HG03097 (cell line): ENCODE measurements around the gene MEF2D.

Source experiments
- ATAC-seq: cut with Tn5 transposase; IDR thresholded peaks from one replicate; pipeline ENCODE4 v1.9.1; 2021; ENCODE audit not compliant: unreplicated experiment, low FRiP score

The MEF2D gene

GRCh38 chr1:156489166-156489934, 11.2 kb downstream of the MEF2D start:
- peak; percentile 25 for ATAC-seq

DNA sequence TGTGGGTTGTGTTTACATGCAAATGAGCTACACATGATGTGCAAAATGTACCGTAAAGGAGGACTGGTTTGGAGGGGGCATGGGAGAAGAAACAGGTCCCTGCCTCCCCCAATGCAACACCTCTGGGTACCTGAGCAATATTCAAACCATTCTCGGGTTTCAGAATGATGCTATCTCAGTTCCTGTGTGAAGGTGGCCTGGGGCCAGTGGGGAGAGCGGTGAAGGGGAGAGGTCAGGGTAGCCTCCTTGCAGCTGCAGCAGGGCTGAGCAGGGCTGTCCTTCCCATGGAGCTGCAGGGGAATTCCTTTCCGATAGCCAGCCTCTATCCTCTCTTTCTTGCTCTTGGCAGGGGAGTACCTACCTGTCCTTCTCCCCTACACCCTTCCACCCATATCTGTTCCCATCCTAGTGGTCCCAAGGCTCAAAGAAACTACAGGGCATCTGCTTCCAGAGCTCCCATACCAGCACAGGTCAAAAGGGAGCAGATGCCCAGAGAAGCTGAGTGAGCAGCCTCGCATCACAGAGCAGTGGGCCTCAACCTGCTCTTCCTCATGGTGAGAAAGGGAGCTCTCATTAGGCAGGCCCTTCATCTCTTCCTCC, 11.9 kb downstream of the MEF2D start:
- ATAC-seq, result peak; percentile 40

GRCh38 chr1:156487862-156488261, 12.7 kb downstream of the MEF2D start:
- no peak for ATAC-seq

DNA sequence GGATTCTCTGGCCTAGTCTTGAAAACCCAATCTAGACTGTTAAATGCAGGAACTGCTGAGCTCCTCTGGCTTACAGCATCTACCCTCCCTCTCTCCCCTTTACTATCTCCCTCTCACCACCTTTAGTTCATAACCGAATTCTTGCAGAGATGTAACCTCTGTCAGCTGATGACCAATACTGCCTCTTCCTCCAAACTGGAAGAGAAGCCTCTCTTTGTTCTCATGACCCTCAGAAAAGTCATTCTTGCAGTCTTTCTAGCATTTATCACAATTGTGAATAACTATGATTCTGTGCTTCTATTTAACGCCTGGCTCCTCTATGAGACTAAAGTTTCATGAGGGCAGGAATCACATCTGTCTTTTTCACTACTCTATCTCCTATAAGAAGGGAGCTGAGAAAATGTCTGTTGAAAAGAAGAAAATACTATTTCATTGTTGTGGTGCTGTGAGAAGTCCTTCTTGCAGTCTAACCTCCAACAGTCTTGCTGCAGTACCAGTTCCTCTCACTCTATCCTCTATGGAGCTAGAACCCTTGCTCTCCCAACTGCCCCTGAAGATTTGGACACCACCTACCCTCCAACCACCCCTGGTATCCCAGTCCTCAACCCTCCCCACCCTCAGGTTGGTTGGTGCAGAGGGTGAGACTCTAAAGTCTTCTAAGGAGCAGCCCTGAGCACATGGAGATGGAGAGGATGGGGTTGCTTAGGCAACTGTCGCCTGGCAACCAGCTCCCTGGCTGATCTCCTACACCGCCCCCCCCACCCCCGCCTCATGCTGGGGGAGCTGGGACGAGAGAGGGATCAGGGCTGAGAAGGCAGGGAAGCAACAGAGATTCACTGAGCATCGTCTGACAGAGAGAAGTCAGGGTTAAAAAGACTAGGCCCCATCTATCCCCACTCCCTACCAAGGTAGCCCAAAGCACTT, 13.9 kb downstream of the MEF2D start:
- no peak for ATAC-seq

DNA sequence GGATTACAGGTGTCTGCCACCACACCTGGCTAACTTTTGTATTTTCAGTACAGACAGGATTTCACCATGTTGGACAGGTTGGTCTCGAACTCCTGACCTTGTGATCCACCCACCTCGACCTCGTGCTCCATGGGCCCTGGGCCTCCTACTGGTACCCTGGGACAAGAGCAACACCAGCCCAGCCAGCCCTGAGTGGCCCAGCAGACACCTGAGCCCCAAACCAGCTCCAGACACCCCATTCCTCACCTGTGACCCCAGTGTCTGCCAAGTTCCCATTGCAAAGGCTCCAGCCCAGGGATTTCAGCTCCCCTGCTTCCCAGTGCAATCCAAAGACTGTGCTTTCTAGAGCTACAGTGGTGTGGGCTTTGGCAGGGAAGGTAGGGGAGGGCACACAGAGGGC, 14.6 kb downstream of the MEF2D start:
- no peak for ATAC-seq

GRCh38 chr1:156484480-156485058, 16.0 kb downstream of the MEF2D start:
- no peak for ATAC-seq

GRCh38 chr1:156483397-156483796, 17.2 kb downstream of the MEF2D start:
- ATAC-seq, result no peak

GRCh38 chr1:156482276-156482675, 18.3 kb downstream of the MEF2D start:
- no peak for ATAC-seq

GRCh38 chr1:156481527-156481926, 19.0 kb downstream of the MEF2D start:
- no peak for ATAC-seq

- no peak for ATAC-seq
Observed at GRCh38 chr1:156480411-156481192, 20.0 kb downstream of the MEF2D start.

- no peak for ATAC-seq
Observed at GRCh38 chr1:156480016-156480370, 20.6 kb downstream of the MEF2D start.

DNA sequence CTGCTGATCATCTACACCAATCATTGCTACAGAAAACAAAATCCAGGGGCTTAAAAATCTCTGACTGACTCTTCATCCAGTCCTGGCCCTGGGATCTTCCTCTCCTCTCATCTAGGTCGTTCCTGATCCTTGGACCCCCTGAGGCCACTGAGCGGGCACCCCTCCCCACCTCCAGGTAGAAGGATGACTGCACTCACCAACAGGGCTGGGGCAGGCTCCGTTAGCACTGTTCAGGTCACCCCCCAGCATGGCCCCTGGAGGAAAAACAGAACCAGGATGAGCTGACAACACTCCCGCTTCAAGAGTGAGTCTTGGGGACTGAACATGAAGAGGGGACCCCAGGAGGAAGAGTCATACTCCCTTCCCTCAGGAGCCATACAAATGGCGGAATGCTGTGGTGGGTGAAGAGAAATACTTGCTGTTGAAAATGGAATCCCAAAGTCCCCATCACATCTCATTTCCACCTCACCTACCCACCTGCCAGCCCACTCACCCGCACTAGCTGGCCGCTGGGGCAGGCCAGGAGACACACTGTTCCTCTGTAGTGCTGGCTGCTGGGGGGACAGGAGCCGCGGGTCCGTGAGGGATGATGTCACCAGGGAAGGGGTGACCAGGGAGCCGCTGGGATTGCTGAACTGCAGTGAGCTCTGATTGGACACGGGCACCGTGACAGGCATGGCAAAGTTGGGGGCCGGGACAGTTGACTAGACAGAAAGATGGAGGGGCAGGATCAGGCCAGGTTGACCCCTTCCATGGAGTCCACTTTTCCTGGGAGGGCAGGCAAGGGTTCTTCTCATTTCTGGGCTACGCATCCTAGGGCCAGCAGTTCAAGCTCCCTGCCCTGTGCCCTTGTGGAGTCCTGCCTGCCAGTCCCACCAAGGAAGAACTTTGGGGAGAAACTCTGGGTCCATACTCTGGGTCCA, 21.2 kb downstream of the MEF2D start:
- no peak for ATAC-seq

- ATAC-seq, result no peak
Observed at GRCh38 chr1:156478250-156478627, 22.3 kb downstream of the MEF2D start.

GRCh38 chr1:156477526-156478249, 22.9 kb downstream of the MEF2D start:
- no peak for ATAC-seq

- no peak for ATAC-seq
Observed at GRCh38 chr1:156476501-156477298, 23.9 kb downstream of the MEF2D start.

DNA sequence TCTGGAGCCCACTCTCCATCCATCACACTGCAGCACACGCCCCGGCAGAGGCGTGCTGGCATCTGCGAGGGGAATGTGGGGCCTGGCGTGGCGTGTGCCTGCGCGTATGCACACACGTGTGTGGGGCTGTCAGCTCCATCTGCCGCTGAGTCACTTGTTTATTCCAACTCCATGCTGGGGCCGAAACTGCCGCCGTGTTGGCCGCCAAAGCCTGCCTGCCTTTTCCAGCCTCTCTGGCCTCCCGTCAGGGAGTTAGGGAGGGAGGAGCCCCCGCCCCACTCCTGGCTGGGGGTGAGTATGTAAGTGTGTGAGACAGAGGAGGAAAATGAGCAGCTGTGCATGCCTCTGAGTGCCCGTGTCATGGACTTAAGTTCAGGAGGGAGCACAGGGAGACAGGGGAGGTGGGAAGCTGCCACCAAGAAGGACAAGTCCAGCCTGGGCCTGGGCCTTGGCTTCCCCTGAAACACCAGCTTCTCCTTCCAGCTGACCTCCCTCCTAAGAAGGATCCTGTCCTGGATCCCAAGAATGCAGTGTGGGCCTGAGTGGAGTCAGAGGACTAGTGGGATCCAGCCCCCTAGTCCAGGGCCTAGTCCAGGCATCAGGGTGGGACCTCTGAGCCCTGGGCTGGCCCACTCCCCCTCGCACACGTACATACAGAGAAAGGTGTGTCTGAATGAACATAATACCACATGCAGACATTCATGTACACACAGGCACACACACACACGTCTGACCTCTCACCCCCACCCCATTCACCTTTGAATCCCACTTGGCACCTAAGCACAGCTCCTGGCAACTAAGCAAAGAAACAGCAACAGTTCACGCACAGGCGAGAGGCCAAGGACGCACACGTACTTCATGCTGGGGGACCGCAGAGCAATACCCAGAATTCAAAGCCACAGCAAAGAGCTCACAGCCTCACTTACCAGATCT, 24.7 kb downstream of the MEF2D start:
- ATAC-seq, result no peak

- no peak for ATAC-seq
Observed at GRCh38 chr1:156474966-156475365, 25.6 kb downstream of the MEF2D start.
